ENCODE results near the gene USP36. TPM values are rescaled to one million over a fixed set of nuclear protein-coding genes. Genes with fewer than 3 reads are reported as not detected.

The USP36 gene
- total RNA-seq, 4 donors from 2014 or later, result 6.5 to 102 (median 31.9) TPM

DNA sequence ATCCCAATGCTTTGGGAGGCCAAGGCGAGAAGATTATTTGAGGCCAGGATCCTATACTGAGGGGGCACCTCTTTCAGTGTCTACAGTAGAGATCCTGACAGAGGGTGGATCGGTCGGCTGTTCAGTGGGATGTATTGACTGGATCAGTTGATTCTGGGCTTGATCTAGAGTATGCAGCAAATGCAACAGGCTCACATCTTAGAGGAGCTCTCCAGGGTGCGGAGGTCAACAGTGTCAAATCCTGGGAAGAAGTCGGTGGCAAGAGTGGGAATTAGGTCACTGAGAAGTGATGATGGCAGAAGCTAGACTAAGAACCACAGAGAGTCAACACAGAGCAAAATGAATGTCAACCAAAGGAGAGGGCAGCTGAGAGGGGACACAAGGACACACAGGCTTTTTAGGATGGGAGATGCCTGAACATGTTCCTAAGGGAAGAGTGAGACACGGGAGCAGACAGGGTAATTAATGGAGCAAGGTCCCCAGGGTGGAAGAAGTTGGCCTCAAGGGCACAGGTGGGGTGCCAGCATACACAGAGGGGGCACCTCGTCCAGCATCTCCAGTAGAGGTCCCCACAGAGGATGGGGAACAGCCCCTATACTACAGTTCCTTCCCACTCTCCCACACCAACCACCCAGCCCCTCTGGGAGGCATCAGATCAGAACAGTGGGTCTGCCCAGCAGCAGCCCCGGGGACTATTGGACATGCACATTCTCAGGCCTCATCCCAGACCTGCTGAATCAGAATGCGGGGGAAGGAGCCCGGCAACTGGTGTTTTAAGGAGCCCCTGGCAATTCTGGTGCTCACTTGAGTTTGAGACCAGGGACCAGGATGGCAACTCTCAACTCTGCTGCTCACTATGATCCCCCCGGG is 48.5 kb downstream of the USP36 start:
- TF ChIP-seq, protein P1, sequence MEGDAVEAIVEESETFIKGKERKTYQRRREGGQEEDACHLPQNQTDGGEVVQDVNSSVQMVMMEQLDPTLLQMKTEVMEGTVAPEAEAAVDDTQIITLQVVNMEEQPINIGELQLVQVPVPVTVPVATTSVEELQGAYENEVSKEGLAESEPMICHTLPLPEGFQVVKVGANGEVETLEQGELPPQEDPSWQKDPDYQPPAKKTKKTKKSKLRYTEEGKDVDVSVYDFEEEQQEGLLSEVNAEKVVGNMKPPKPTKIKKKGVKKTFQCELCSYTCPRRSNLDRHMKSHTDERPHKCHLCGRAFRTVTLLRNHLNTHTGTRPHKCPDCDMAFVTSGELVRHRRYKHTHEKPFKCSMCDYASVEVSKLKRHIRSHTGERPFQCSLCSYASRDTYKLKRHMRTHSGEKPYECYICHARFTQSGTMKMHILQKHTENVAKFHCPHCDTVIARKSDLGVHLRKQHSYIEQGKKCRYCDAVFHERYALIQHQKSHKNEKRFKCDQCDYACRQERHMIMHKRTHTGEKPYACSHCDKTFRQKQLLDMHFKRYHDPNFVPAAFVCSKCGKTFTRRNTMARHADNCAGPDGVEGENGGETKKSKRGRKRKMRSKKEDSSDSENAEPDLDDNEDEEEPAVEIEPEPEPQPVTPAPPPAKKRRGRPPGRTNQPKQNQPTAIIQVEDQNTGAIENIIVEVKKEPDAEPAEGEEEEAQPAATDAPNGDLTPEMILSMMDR (IDR thresholded peaks at IDR 0.05), result no peak
- no peak for TF ChIP-seq POLR2A (IDR thresholded peaks at IDR 0.05)
- Histone ChIP-seq H3K27me3 (no peaks in the 10 kb centered on the region), H3K9me3 (no peaks in the 10 kb centered on the region), H3K36me3 (no peaks in the 10 kb centered on the region), H3K4me3 (no peak overlapping the region), H3K4me1 (no peaks in the 10 kb centered on the region), H3K27ac (no peak overlapping the region)
- DNase-seq, result no peak
- intact Hi-C loops (cut with DNase I; ENCODE audit: low total_unique reads), result no loop called here

DNA sequence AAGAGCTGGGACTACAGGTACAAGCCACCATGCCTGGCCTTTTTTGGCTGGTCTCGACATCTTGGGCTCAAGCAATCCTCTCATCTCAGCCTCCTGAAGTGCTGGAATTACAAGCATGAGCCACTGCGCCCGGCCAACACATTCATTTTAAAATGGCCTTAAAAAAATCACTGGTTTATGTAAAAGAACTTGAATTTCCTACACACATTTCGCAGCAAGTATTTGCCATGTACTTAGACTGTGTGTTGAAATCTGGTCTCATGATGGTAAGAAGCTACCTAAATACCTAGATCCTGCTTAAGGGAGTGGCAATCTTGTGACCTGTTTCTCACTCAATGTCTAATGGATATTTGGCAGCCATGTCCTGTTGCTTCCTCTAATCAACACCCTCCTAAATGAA is 50.1 kb downstream of the USP36 start:
- Histone ChIP-seq H3K4me3 (no peak overlapping the region), H3K9me3 (no peaks in the 10 kb centered on the region), H3K36me3 (no peaks in the 10 kb centered on the region), H3K27me3 (no peaks in the 10 kb centered on the region), H3K4me1 (no peaks in the 10 kb centered on the region), H3K27ac (no peak overlapping the region)
- TF ChIP-seq, protein P1 (IDR thresholded peaks at IDR 0.05), result no peak
- no peak for DNase-seq
- intact Hi-C loops (cut with DNase I; ENCODE audit: low total_unique reads), result no loop called here

DNA sequence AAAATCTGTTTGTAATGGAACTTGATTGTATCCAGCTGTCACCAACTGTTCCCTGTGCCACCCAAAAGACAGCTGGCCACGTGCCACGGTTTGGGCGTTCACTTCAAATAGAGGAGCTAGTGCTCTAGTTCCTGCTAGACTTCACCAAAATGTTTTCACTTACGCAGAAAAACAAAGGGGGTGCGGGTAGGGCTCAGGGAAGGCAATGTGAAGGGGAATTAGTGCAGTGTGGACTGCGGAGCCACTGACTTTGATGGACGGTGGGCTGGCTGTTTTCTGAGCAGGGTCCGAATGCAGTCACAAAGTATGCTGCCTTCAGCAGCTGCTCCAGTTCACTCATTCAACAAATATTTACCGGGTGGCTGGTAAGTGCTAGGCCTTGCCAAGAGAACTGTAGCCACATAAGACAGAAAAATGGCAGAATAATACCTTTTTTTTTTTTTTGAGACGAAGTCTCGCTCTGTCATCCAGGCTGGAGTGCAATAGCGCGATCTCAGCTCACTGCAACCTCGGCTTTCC is 50.9 kb downstream of the USP36 start:
- no peak overlapping the region for H3K4me3 ChIP-seq

DNA sequence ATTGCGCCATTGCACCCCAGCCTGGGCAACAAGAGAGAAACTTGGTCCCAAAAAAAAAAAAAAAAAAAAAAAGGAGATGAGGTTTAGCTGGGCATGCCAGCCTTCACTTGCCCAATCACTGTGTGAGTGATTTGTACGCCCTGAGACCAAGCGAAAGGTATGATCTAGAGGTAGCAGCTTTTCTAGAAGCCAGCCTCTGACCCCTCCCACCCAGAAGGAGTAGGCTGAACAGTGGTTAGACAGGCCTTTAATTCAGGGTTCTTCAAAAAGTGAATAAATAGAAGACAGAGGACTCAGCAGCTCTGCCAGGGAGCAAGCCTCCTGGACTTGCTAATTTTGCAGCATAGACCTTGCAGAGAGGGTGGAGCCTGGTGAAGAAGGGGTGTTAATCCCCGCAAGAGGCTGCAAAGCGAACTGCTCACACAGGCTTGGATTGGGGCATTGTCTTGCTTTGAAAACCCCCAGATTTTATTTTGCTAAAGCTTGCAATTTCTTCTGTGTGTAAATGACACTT is 51.4 kb downstream of the USP36 start:
- no peaks in the 10 kb centered on the region for H3K4me1 ChIP-seq
- TF ChIP-seq POLR2A (IDR thresholded peaks at IDR 0.05), result no peak
- TF ChIP-seq, protein P1 (IDR thresholded peaks at IDR 0.05), result no peak
- no peaks in the 10 kb centered on the region for H3K27me3 ChIP-seq
- no peak overlapping the region for H3K4me3 ChIP-seq
- DNase-seq, result no peak
- intact Hi-C loops (cut with DNase I; ENCODE audit: low total_unique reads), result no loop called here
- H3K9me3 ChIP-seq, result no peaks in the 10 kb centered on the region
- no peaks in the 10 kb centered on the region for H3K36me3 ChIP-seq
- no peak overlapping the region for H3K27ac ChIP-seq

More for the DNA sequence above, 50.9 kb downstream of the USP36 start:
- DNase-seq, result no peak
- TF ChIP-seq POLR2A (IDR thresholded peaks at IDR 0.05), result no peak
- TF ChIP-seq, protein P1 (IDR thresholded peaks at IDR 0.05), result no peak
- Histone ChIP-seq H3K4me1 (no peaks in the 10 kb centered on the region), H3K36me3 (no peaks in the 10 kb centered on the region), H3K27ac (no peak overlapping the region), H3K9me3 (no peaks in the 10 kb centered on the region), H3K27me3 (no peaks in the 10 kb centered on the region)
- intact Hi-C loops (cut with DNase I; ENCODE audit: low total_unique reads), result no loop called here

DNA sequence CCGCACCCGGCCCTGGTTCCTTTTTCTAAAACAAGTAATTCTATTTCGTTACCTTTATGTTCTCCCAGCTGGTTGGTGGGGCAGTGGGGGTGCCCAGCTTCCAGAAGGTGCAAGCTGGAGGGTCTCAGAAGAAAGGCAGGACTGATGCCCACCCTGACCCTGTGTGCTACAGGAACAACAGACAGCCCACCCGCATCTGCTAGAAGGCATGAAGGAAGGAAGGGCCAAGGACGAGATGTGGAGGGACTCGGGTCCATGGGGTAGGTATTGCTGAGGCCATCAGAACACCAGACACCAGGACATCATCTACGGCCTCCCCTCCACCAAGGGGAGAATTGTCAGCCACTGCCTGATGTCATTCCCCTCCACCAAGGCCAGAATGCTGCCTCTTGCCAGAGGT is 52.2 kb downstream of the USP36 start:
- no peak for DNase-seq
- intact Hi-C loops (cut with DNase I; ENCODE audit: low total_unique reads), result no loop called here
- H3K9me3 ChIP-seq, result no peaks in the 10 kb centered on the region

More for the DNA sequence above, 52.2 kb downstream of the USP36 start:
- Histone ChIP-seq H3K4me1 (no peaks in the 10 kb centered on the region), H3K27me3 (no peaks in the 10 kb centered on the region), H3K4me3 (no peak overlapping the region), H3K27ac (no peak overlapping the region), H3K36me3 (no peaks in the 10 kb centered on the region)
- TF ChIP-seq, protein P1 (IDR thresholded peaks at IDR 0.05), result no peak
- no peak for TF ChIP-seq POLR2A (IDR thresholded peaks at IDR 0.05)

All from uterus (tissue), 4 donors.